ENCODE results near the gene CNTNAP4. TPM values are rescaled to one million over a fixed set of nuclear protein-coding genes. Genes with fewer than 3 reads are reported as not detected.

The CNTNAP4 gene
- polyA plus RNA-seq, 1 of the 3 experiments (the other 2 are of a cell fraction) = not detected

DNA sequence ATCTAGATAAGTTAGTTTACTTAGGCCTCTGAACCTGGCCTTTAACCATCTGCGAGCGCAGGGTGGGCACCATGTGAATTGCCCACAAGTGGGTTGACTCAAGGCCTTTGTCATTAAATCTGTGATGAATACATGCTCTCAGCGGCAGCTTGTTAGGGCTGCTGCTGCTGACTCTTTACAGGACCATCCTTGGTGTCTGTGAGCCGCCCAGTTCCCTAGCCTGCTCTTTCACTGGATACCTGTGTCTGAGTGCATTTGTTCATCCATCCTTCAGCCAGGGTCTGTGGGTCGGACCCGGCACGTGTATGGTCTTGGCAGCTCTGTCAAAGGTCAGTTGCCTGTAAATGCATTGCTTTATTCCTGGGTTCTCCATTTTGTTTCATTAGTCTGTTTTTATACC, 321.3 kb downstream of the CNTNAP4 start:
- CTCF ChIA-PET = no interaction called here
- 45% methylated on average over 7 of the region's 7 CpGs for WGBS (ENCODE audit: low lambda C conversion rate)

More for the DNA sequence above, 321.3 kb downstream of the CNTNAP4 start:
- no peak for TF ChIP-seq TAF1 (IDR thresholded peaks at IDR 0.05; ENCODE audit: borderline replicate concordance, low read depth, low read length)
- TF ChIP-seq SIN3A (IDR thresholded peaks at IDR 0.05; ENCODE audit: borderline replicate concordance, low read depth, low read length) = no peak
- no peak for TF ChIP-seq PBX3 (IDR thresholded peaks at IDR 0.05)
- no peak for TF ChIP-seq CTCF (IDR thresholded peaks at IDR 0.05)
- no peak for TF ChIP-seq GATA2 (CRISPR knock-in tag; IDR thresholded peaks at IDR 0.05)
- TF ChIP-seq, protein P1, sequence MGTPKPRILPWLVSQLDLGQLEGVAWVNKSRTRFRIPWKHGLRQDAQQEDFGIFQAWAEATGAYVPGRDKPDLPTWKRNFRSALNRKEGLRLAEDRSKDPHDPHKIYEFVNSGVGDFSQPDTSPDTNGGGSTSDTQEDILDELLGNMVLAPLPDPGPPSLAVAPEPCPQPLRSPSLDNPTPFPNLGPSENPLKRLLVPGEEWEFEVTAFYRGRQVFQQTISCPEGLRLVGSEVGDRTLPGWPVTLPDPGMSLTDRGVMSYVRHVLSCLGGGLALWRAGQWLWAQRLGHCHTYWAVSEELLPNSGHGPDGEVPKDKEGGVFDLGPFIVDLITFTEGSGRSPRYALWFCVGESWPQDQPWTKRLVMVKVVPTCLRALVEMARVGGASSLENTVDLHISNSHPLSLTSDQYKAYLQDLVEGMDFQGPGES (IDR thresholded peaks at IDR 0.05; ENCODE audit: low read depth, low read length) = no peak
- no peak for TF ChIP-seq TCF12 (IDR thresholded peaks at IDR 0.05)
- no peak for TF ChIP-seq ZBTB33 (IDR thresholded peaks at IDR 0.05; ENCODE audit: borderline replicate concordance, low read depth)
- Histone ChIP-seq H4K20me1 (ENCODE audit: insufficient read depth) (no peaks in the 10 kb centered on the region), H3K27me3 (ENCODE audit: insufficient read depth) (no peaks in the 10 kb centered on the region), H3K4me3 (ENCODE audit: low read depth in 2 of 2, low read length in 1 of 2) (no peak overlapping the region), H3K79me2 (ENCODE audit: insufficient read depth) (no peaks in the 10 kb centered on the region), H3K4me1 (ENCODE audit: control insufficient read depth in 1 of 2, insufficient read depth in 2 of 2, low read depth in 1 of 2, low read length in 1 of 2) (no peaks in the 10 kb centered on the region), H3F3A (replicated peaks; ENCODE audit: insufficient read depth) (no peaks in the 10 kb centered on the region), H3K9me3 (no peaks in the 10 kb centered on the region), H2AFZ (ENCODE audit: low read depth) (no peak overlapping the region), H3K27ac (ENCODE audit: low read depth in 2 of 2, low read length in 1 of 2) (no peak overlapping the region), H3K9ac (no peak overlapping the region), H3K9me2 (no peaks in the 10 kb centered on the region), H3K4me2 (no peak overlapping the region), H3K36me3 (replicated peaks in 1 of 2; ENCODE audit: control insufficient read depth in 1 of 2, insufficient read depth in 2 of 2, low read length in 1 of 2) (no peaks in the 10 kb centered on the region)
- DNase-seq = no peak
- POLR2A ChIA-PET = no interaction called here

Data from SK-N-SH (cell line).